ENCODE measurements around the gene CCL28. TPM values are rescaled to one million over a fixed set of nuclear protein-coding genes. Genes with fewer than 3 reads are reported as not detected.
"Not testable (repeated sequence)": the region's sequence is repeated elsewhere in the genome, so short reads cannot be mapped to it uniquely, and the experiment has no call there.

The CCL28 gene, protein sequence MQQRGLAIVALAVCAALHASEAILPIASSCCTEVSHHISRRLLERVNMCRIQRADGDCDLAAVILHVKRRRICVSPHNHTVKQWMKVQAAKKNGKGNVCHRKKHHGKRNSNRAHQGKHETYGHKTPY
- total RNA-seq (2014; rRNA removed; shearing (Covaris generic)), result not detected in 2 replicates

DNA sequence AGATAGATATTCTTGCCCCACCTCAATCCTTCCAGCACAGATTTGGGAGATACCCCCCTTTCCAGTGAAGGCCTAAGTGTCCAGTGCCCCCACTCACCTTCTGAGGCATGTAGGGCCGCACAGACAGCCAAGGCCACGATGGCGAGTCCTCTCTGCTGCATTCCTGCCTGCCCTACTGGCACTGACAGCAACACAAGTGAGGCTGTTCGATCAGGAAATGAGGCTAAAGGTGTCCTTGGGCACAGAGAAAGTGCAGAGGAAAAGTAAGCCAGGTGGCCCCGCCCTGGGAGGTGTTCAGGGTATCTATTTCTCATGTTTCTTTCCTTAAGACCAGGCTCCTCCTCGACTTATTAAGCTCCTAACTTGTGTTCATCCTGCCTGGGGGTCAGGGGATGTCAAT, at the start of gene CCL28:
Gene CCL28 (minus strand): TSS at position 236 of the 400 bp plus-strand sequence. CDS start 75 bp downstream, at position 161.
- H3K36me3 ChIP-seq, result no peaks in the 10 kb centered on the region
- H3K4me3 ChIP-seq, result no peak within 1 kb of the TSS
- peaks cover 15% of the 10 kb centered on the region for H3K4me1 ChIP-seq
- no peak within 1 kb of the TSS for H3K27ac ChIP-seq
- H3K9me3 ChIP-seq (replicated peaks), result peaks cover 9% of the 10 kb centered on the region
- DNase-seq, result no peak
- 0 out of 2 replicates have a peak, but pooled peaks cover 3% of the 10 kb centered on the region for H3K27me3 ChIP-seq

DNA sequence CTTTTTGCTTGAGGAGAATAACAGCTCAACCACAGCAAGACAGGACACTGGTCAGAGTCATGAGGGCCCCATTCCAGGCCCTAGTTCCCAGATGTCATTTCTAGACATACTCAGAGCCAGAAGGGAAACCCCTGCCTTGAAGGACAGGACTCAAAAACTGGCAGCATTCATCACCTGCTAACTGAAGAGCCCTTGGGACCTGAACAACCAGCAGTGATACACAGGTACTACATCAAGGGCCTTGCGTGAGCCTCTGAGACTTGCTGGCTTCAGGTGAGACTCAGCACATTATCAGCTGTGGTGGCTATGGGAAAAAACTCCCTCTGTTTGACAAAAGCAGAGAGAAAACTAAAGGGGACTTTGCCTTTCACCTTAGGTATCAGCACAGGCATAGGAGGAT, 48.9 kb upstream of the CCL28 start:
- Histone ChIP-seq H3K9me3 (replicated peaks) (peaks cover 8% of the 10 kb centered on the region; the same call in 1 of the 2 replicates), H3K27me3 (no peaks in the 10 kb centered on the region), H3K4me3 (no peak overlapping the region), H3K27ac (no peak overlapping the region), H3K36me3 (no peaks in the 10 kb centered on the region), H3K4me1 (no peaks in the 10 kb centered on the region)
- DNase-seq, result no peak

DNA sequence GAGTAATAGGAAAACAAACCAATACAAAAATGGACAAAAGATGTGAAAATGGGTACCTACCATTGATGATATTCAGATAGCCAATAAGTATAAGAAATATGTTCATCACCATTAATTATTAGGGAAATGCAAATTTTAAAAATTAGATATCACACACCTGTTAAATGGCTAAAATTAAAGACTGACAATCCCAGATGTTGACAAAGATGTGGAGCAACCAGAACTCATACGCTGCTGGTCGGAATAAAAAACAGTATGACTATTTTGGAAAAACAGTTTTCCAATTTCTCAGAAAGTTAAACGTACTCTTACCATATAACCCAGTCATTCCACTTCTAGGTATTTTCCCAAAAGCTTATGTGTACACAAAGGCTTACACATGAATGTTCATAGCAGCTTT, 44.4 kb upstream of the CCL28 start:
- DNase-seq, result no peak
- Histone ChIP-seq H3K4me1 (no peaks in the 10 kb centered on the region), H3K36me3 (no peaks in the 10 kb centered on the region), H3K4me3 (no peak overlapping the region), H3K27me3 (no peaks in the 10 kb centered on the region), H3K9me3 (replicated peaks) (no peaks in the 10 kb centered on the region; the same call in 1 of the 2 replicates), H3K27ac (no peak overlapping the region)

DNA sequence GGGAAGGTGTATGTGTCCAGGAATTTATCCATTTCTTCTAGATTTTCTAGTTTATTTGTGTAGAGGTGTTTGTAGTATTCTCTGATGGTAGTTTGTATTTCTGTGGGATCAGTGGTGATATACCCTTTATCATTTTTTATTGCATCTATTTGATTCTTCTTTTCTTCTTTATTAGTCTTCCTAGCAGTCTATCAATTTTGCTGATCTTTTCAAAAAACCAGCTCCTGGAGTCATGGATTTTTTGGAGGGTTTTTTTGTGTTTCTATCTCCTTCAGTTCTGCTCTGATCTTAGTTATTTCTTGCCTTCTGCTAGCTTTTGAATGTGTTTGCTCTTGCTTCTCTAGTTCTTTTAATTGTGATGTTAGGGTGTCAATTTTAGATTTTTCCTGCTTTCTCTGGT, 29.4 kb upstream of the CCL28 start:
- not testable (repeated sequence) for DNase-seq; H3K9me3 ChIP-seq (replicated peaks); H3K36me3 ChIP-seq

DNA sequence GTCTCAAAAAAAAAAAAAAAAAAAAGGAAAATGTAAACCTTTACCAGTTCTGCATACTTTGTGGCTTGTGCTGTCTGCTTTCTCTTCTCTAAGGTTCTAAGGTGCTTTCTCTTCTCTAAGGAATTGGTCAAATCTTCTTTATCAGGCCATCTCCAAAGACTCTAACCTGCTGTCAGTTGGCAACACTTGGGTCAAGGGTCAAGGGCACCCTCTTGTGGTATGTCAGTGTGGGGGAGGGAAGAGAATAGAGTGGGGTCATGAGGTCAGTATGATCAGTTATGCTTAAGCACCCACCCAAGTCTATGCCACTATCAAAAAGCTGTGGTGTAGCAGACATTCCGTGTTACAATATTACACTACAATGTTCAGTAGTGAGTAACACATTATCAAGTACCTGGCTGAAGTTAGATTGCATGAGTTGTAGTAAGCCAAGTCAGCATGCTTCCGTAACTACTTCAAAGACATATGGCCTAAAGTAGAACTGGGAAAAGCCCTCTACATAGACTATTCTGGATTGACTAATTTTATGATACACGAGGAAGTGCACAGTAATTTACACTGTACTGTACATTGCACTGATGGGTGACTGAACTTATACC, 25.0 kb upstream of the CCL28 start:
- no peak for DNase-seq
- H3K36me3 ChIP-seq, result no peaks in the 10 kb centered on the region
- H3K27me3 ChIP-seq, result no peaks in the 10 kb centered on the region
- H3K4me1 ChIP-seq, result no peaks in the 10 kb centered on the region
- H3K9me3 ChIP-seq (replicated peaks), result peaks cover 3% of the 10 kb centered on the region; the same call in 1 of the 2 replicates
- H3K27ac ChIP-seq, result no peak overlapping the region
- H3K4me3 ChIP-seq, result no peak overlapping the region

More for the DNA sequence above, 29.4 kb upstream of the CCL28 start:
- H3K27me3 ChIP-seq, H3K4me1 ChIP-seq, H3K27ac ChIP-seq, H3K4me3 ChIP-seq: not testable (repeated sequence)

DNA sequence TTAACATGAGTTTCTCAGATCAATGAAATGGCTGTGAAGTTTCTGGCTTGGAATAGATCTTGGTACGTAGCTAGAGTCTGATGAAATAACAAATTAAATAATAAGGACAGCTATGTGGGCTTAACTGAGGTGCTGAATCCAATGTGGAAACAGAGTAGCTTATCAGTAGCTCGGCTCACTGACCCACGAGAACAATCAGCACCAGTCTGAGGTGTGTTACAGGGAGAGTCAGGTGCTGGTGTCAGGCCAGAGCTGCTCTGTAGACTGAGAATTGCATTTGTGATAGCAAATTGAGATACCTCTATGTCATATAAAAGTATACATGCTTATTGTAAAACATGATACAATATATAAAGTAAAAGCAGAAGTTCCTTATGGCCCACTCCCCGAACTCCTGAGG, 21.2 kb upstream of the CCL28 start:
- H3K4me3 ChIP-seq, result no peak overlapping the region
- no peak for DNase-seq
- H3K36me3 ChIP-seq, result no peaks in the 10 kb centered on the region
- no peaks in the 10 kb centered on the region for H3K4me1 ChIP-seq
- no peak overlapping the region for H3K27ac ChIP-seq
- H3K27me3 ChIP-seq, result no peaks in the 10 kb centered on the region
- no peaks in the 10 kb centered on the region for H3K9me3 ChIP-seq (replicated peaks)

DNA sequence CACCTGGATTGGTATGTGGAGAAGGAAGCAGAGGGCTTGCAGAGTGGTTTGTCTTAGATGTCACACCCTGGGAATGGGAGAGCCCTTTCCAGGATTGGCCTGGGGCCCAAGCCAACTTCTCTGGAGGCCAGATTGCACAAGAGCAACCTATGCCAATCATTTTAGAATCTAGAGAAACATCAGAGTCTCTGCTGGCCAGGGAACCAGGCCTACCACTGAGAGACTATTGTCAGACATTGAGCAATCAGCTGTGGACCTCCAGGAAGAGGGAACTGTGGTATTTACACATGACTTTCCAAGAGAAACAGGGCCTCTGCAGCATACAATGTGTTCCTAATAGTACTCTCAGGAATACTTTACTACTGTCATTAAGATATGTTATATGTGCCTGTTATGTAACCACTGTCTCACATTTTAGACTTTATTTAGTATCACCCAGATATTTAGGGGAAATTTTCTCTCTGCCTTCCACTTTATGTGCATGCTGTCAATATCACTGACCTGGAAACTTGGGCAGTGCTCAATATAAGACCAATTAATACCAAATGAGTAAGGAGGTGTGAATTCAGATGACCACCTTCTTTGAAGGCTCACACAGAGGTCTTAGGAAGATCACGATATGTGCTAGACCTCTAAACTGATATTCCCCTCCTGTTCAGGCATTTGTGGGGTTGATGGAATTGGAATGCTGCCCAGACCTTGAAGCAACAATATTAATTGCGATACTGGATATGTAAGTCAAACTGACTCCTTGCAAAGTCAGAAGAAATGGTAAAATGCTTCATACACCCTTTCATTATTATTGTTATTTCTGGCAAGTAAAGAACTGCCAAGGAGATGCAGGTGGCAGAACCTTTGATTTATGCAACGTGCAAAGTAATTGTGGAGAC, 20.5 kb upstream of the CCL28 start:
- no peak overlapping the region for H3K4me3 ChIP-seq

DNA sequence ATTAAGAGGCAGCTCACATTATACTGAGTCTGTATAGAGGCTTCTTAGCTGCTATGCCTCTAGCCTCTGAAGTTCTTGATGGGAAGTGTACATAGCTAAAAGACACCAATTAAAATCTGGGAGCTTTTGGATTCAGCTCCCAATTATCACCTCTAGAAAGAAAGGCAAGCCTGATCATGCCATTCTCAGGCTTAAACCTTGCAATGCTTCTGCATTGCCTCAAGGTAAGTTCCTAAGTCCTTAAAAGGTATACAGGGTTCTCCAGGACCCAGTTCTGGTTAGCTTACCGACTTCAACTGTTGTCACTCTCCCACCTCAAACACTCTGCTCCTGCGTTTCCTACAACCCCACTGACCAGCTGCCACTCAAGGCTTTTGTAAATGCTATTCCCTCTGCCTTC, 17.5 kb upstream of the CCL28 start:
- no peaks in the 10 kb centered on the region for H3K36me3 ChIP-seq
- H3K4me3 ChIP-seq, result no peak overlapping the region
- H3K27ac ChIP-seq, result no peak overlapping the region
- H3K9me3 ChIP-seq (replicated peaks), result 0 out of 2 replicates have a peak, but pooled peaks cover 3% of the 10 kb centered on the region
- no peaks in the 10 kb centered on the region for H3K4me1 ChIP-seq
- no peak for DNase-seq
- H3K27me3 ChIP-seq, result no peaks in the 10 kb centered on the region

More for the DNA sequence above, 20.5 kb upstream of the CCL28 start:
- Histone ChIP-seq H3K4me1 (no peaks in the 10 kb centered on the region), H3K36me3 (no peaks in the 10 kb centered on the region), H3K27ac (no peak overlapping the region), H3K9me3 (replicated peaks) (no peaks in the 10 kb centered on the region), H3K27me3 (no peaks in the 10 kb centered on the region)
- no peak for DNase-seq

DNA sequence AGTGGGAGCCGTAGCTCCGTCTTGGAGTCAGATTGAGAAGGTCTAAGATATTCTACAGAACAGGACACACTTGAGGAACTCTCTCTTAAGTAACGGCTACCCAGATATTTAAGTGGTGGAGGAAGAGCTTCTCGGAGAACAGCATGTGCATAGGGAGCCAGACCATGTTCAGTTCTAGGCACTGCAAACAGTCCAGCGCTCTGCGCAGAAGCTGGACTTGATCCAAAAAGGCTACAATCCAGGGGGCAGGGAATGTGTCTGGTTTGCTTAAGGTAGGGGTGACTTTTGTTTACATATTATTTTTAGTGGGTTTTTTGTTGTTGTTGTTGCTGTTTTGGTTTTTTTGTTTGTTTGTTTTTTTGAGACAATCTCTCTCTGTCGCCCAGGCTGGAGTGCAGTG, 16.8 kb upstream of the CCL28 start:
- H3K4me3 ChIP-seq, result no peak overlapping the region
- no peak for DNase-seq

DNA sequence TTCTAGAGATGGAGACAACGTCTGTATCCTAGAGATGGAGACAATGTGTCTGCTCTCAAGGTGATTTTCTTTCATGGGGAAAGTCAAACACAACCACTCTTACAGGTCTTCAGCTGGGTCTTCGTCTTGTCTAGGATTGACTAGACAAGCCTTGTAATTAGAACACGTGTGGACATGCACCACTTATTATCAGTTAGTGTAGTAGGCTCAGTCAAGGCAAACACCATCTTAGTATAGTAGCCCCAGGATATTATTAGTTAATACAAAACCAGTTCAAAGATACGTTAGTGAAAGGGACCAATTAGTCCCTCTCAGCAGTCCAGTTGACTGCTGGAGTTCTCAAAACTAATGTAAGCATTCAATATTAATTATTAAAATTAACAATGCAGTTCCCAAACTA, 15.1 kb upstream of the CCL28 start:
- Histone ChIP-seq H3K36me3 (no peaks in the 10 kb centered on the region), H3K27ac (no peak overlapping the region), H3K27me3 (no peaks in the 10 kb centered on the region), H3K4me3 (no peak overlapping the region), H3K4me1 (peaks cover 4% of the 10 kb centered on the region; the same call in 1 of the 2 replicates), H3K9me3 (replicated peaks) (0 out of 2 replicates have a peak, but pooled peaks cover 3% of the 10 kb centered on the region)
- no peak for DNase-seq

More for the DNA sequence above, 16.8 kb upstream of the CCL28 start:
- Histone ChIP-seq H3K27ac (no peak overlapping the region), H3K36me3 (no peaks in the 10 kb centered on the region), H3K27me3 (no peaks in the 10 kb centered on the region), H3K9me3 (replicated peaks) (0 out of 2 replicates have a peak, but pooled peaks cover 3% of the 10 kb centered on the region), H3K4me1 (no peaks in the 10 kb centered on the region)

DNA sequence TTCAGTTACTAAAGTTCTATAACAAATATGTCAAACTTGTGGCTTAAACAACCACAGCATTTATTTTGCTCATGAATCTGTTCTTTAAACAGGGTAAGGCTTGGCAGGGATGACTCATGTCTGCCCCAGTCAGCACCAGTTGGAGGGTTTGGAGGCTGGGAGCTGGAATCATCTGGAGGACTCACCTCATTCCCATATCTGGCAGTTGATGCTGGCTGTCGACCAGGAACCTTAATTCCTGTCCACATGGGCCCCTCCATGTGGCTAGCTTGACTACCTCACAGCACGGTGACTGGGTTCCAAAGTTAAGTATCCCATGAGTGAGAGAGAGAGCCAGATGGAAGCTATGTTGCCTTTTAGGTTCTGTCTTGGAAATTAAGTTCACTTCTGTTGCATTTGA, 13.8 kb upstream of the CCL28 start:
- no peaks in the 10 kb centered on the region for H3K27me3 ChIP-seq
- H3K4me1 ChIP-seq, result peaks cover 11% of the 10 kb centered on the region; the same call in 1 of the 2 replicates
- H3K9me3 ChIP-seq (replicated peaks), result 0 out of 2 replicates have a peak, but pooled peaks cover 3% of the 10 kb centered on the region
- DNase-seq, result no peak
- no peak overlapping the region for H3K27ac ChIP-seq
- H3K4me3 ChIP-seq, result no peak overlapping the region
- H3K36me3 ChIP-seq, result no peaks in the 10 kb centered on the region

DNA sequence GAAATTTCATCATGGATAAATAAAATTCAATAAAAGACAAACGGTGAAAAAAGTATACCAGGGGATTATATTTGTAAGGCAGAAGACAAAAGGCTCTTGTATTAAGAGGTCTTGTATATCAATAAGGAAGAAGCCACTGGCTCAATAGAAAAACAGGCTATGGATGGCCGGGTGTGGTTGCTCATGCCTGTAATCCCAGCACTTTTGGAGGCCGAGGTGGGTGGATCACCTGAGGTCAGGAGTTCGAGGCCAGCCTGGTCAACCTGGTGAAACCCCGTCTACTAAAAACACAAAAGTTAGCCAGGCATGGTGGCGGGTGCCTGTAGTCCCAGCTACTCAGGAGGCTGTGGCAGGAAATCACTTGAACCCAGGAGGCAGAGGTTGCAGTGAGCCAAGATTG, 10.9 kb upstream of the CCL28 start:
- not testable (repeated sequence) for DNase-seq; H3K9me3 ChIP-seq (replicated peaks); H3K36me3 ChIP-seq; H3K27ac ChIP-seq; H3K4me3 ChIP-seq; H3K27me3 ChIP-seq
- H3K4me1 ChIP-seq, result peaks cover 11% of the 10 kb centered on the region; the same call in 1 of the 2 replicates

DNA sequence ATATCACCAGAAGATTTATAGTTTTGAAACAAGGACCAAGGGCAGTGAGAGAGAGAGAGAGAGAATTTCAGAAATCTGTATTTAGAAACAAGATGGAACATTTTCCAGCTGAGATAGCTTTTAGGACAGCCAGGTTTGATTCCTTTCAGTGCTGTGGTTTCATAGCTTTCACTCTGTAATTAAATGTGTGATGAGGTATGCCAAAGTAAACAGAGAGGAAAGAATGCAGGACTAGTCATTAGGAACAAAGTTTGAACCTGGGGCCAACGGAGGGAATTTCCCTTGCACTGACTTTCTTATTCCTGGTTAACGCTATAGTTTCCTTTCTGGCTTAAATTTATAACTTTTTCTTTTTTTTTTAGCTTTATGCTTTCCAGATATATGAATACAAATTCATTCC, 10.0 kb upstream of the CCL28 start:
- Histone ChIP-seq H3K27ac (no peak overlapping the region), H3K4me3 (no peak overlapping the region), H3K27me3 (no peaks in the 10 kb centered on the region), H3K4me1 (peaks cover 14% of the 10 kb centered on the region), H3K36me3 (no peaks in the 10 kb centered on the region), H3K9me3 (replicated peaks) (no peaks in the 10 kb centered on the region)
- DNase-seq, result peak in 1 of 2 experiments; percentile 38

DNA sequence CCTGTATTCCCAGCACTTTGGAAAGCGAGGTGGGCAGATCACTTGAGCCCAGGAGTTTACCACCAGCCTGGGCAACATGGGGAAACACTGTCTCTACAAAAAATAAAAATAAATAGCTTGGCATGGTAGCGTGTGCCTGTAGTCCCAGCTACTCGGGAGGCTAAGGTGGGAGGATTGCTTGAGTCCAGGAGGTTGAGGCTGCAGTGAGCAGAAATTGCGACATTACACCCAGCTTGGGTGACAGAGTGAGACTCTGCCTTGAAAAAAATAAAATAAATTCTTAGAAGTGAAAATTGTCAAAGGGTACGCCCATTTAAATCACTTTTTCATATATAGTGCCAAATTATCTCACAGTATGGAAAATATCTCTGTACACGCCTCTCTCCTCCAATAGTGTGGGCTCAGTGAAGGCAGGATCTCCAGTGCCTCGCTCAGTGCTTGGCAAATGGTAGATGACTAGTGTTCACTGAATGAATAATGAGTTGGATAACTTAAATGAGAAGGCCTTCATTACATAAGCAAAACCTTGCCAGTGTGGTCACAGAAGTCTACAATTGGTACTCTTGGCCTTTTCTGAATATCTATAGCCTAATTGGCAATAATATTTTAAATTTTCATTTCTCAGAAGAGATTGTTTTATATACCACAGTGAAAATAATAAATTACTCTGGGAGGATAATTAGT, 9.4 kb upstream of the CCL28 start:
- Histone ChIP-seq H3K36me3 (no peaks in the 10 kb centered on the region), H3K27ac (no peak overlapping the region), H3K9me3 (replicated peaks) (no peaks in the 10 kb centered on the region), H3K4me3 (no peak overlapping the region), H3K4me1 (peaks cover 19% of the 10 kb centered on the region), H3K27me3 (no peaks in the 10 kb centered on the region)
- no peak for DNase-seq
